Parathyroid adenoma (tissue), 2 donors: Measurements from ENCODE around the gene CAB39.
A peak's percentile ranks its signal among the peaks of the same experiment; 100 is the strongest.

Source experiments
- H2AFZ ChIP-seq: fragments of 300-600 bp; sonication (generic); one replicate; pipeline ENCODE4 v1.7.0; 2017; ENCODE audit warnings: antibody characterized with exemption, mild to moderate bottlenecking
- H3K27ac ChIP-seq: fragments of 300-600 bp; sonication (generic); one replicate; pipeline ENCODE4 v1.7.0; 2017
- H3K27me3 ChIP-seq: fragments of 300-600 bp; sonication (generic); one replicate; pipeline ENCODE4 v1.7.0; 2017; ENCODE audit warnings: low read length; ENCODE audit not compliant: control insufficient read depth, insufficient read depth
- H3K36me3 ChIP-seq: fragments of 300-600 bp; sonication (generic); one replicate; pipeline ENCODE4 v1.7.0; 2017; ENCODE audit warnings: low read length; ENCODE audit not compliant: control insufficient read depth, insufficient read depth
- H3K4me1 ChIP-seq: fragments of 300-600 bp; sonication (generic); one replicate; pipeline ENCODE4 v1.7.0; 2017; ENCODE audit warnings: control low read depth
- H3K4me2 ChIP-seq: fragments of 300-600 bp; sonication (generic); one replicate; pipeline ENCODE4 v1.7.0; 2017; ENCODE audit warnings: low read length
- H3K4me3 ChIP-seq: fragments of 300-600 bp; sonication (generic); one replicate; pipeline ENCODE4 v1.7.0; 2017; ENCODE audit warnings: low read depth, low read length
- H3K79me2 ChIP-seq: fragments of 300-600 bp; sonication (generic); one replicate; pipeline ENCODE4 v1.7.0; 2017; ENCODE audit warnings: control low read depth
- H3K9ac ChIP-seq: fragments of 300-600 bp; sonication (generic); one replicate; pipeline ENCODE4 v1.7.0; 2017; ENCODE audit warnings: mild to moderate bottlenecking
- H3K9me3 ChIP-seq: fragments of 300-600 bp; sonication (generic); one replicate; pipeline ENCODE4 v1.7.0; 2017; ENCODE audit warnings: low read length; ENCODE audit not compliant: control insufficient read depth
- CTCF ChIP-seq: fragments of 300-600 bp; sonication (generic); IDR thresholded peaks from one replicate; pipeline ENCODE4 v1.7.0; 2017; ENCODE audit warnings: antibody characterized with exemption, mild to moderate bottlenecking
- donor health status: primary hyperparathyroidism.

Gene CAB39

DNA sequence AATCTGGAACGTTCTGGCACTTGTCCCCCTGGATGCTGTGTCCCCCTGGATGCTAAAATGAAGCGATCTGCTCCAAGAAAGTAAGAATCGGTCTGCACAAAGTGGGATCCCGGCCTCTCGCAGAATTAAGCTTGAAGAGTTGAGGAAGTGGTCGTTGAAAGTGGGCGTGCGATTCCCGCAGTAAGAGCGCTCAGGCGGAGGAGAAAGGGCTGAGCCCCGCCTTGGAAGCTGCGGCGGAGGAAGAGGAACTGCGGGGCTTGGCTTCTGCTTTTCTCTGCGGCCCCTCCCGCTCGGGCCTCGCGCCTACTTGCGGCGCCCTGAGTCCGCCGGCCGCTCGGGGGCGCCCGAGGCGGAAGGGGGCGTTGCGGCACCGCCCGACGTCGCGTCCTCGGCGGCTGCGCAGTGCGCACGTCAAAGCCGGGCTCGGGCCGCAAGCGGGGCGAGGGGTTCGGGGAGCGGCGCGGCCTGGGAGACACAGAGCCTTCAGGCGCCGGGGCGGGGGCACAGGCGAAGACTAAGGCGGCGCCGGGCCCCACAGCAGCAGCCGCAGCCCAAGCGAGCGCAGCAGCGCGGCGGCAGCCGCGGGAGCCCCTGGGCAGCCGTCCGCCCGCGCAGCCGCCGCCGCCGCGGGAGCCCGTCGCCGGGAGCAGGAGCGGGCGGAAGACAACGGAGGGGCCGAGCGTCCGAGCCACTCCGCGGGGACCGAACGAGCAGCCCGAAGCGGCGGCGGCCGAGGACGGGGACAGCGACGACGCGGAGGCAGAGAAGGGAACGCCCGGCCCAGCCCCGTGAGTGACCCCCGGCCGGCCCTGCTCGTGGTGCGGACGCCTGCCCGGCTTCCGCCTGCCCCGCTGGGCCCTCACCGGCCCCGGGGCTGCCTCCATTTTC, at the start of gene CAB39:
Gene CAB39, plus strand, starts transcription at position 400 of the 888 bp plus-strand sequence. CDS start 47,160 bp downstream, outside the sequence.
- peak within 1 kb of the TSS; percentile 89 for H3K4me3 ChIP-seq
- no peaks in the 10 kb centered on the region for H3K27me3 ChIP-seq
- no peaks in the 10 kb centered on the region for H3K36me3 ChIP-seq
- peak; percentile 82 for TF ChIP-seq CTCF
- H3K27ac ChIP-seq, result peak within 1 kb of the TSS; percentile 72
- H3K9me3 ChIP-seq, result no peaks in the 10 kb centered on the region
- peak within 1 kb of the TSS; percentile 94 for H2AFZ ChIP-seq
- H3K79me2 ChIP-seq, result peaks cover 33% of the 10 kb centered on the region
- H3K9ac ChIP-seq, result peak within 1 kb of the TSS; percentile 94
- H3K4me1 ChIP-seq, result peaks cover 10% of the 10 kb centered on the region
- peak within 1 kb of the TSS; percentile 96 for H3K4me2 ChIP-seq

- no peak overlapping the region for H3K27ac ChIP-seq
- no peaks in the 10 kb centered on the region for H3K27me3 ChIP-seq
- no peak overlapping the region for H2AFZ ChIP-seq
- TF ChIP-seq CTCF, result no peak
- no peaks in the 10 kb centered on the region for H3K79me2 ChIP-seq
- H3K4me1 ChIP-seq, result peaks cover 13% of the 10 kb centered on the region
- no peaks in the 10 kb centered on the region for H3K36me3 ChIP-seq
- H3K9ac ChIP-seq, result no peak overlapping the region
- H3K4me3 ChIP-seq, result no peak overlapping the region
- H3K9me3 ChIP-seq, result no peaks in the 10 kb centered on the region
- H3K4me2 ChIP-seq, result no peak overlapping the region
Measured at GRCh38 chr2:230664128-230664527, 48.5 kb upstream of the CAB39 start.

- no peak overlapping the region for H3K4me2 ChIP-seq
- H2AFZ ChIP-seq, result no peak overlapping the region
- no peaks in the 10 kb centered on the region for H3K36me3 ChIP-seq
- no peaks in the 10 kb centered on the region for H3K9me3 ChIP-seq
- no peaks in the 10 kb centered on the region for H3K27me3 ChIP-seq
- peaks cover 14% of the 10 kb centered on the region for H3K4me1 ChIP-seq
- H3K27ac ChIP-seq, result no peak overlapping the region
- TF ChIP-seq CTCF, result no peak
- no peaks in the 10 kb centered on the region for H3K79me2 ChIP-seq
- no peak overlapping the region for H3K9ac ChIP-seq
- no peak overlapping the region for H3K4me3 ChIP-seq
Measured at GRCh38 chr2:230664844-230665243, 47.8 kb upstream of the CAB39 start.

GRCh38 chr2:230665263-230665691, 47.4 kb upstream of the CAB39 start:
- Histone ChIP-seq H3K4me1 (peaks cover 14% of the 10 kb centered on the region), H3K27ac (no peak overlapping the region), H3K79me2 (no peaks in the 10 kb centered on the region), H2AFZ (no peak overlapping the region), H3K9ac (no peak overlapping the region), H3K9me3 (no peaks in the 10 kb centered on the region), H3K4me3 (no peak overlapping the region), H3K36me3 (no peaks in the 10 kb centered on the region), H3K4me2 (no peak overlapping the region), H3K27me3 (no peaks in the 10 kb centered on the region)
- no peak for TF ChIP-seq CTCF
